K562 (cell line): Measurements from ENCODE around the gene LRMDA. TPM values are rescaled to one million over a fixed set of nuclear protein-coding genes. Genes with fewer than 3 reads are reported as not detected.

Experiments
- ATAC-seq: fragments of 200-7000 bp; cut with Tn5 transposase; 3 replicates; pipeline ENCODE4 v1.9.1; 2020; ENCODE audit warnings: moderate library complexity
- BruUV-seq: library from RNA; stranded (reverse); fragments of 400-500 nt; replicated peaks from 2 replicates; lab custom pipeline; 2021; lab: Mats Ljungman, UMichigan
- CTCF ChIA-PET: fragments of 300-600 bp; formaldehyde crosslinking; extraction: SDS; loops from one replicate; lab custom pipeline; 2021; ENCODE audit warnings: low intra/inter-chr PET ratio; lab: Yijun Ruan, JAX
- POLR2A ChIA-PET: fragments of 300-600, 350-650 bp; sonication (Branson Sonifier 250); formaldehyde crosslinking; extraction: SDS; loops from one replicate; lab custom pipeline; 2021; ENCODE audit warnings: antibody characterized with exemption, inconsistent platforms; lab: Yijun Ruan, JAX
- DNase-seq, 4 experiments: peaks; one replicate each; pipeline versions ENCODE4 v3.0.0 to v3.0.0-alpha.2; 2011 to 2018; ENCODE audit warnings: low spot score in 3 of 4, mixed read lengths in 3 of 4; ENCODE audit errors: extremely low read depth in 1 of 4
- FAIRE-seq: peaks from 2 replicates; lab custom pipeline; 2011; peaks lifted over from hg19 to GRCh38; lab: Jason Lieb, UNC
- H2AFZ ChIP-seq: 2 replicates; pipeline ENCODE4 v1.6.0; 2011; ENCODE audit warnings: low read depth, low read length, control low read depth, inconsistent platforms
- H3K27ac ChIP-seq: fragments of 200-600 bp; 3 replicates; pipeline ENCODE4 v1.8.0; 2011; ENCODE audit warnings: low read depth, mild to moderate bottlenecking, control low read depth, inconsistent platforms, low read length, moderate library complexity, mixed read lengths; ENCODE audit errors: extremely low read depth
- H3K27me3 ChIP-seq, 2 experiments: fragments of 300-600 bp in 1 of 2; 2 replicates in 1 of 2; 3 replicates in 1 of 2; pipeline versions ENCODE4 v1.6.0 to v1.8.0; 2011; ENCODE audit warnings: inconsistent platforms in 2 of 2, low read length in 2 of 2, mild to moderate bottlenecking in 1 of 2, mixed read lengths in 1 of 2, moderate library complexity in 1 of 2; ENCODE audit not compliant: control insufficient read depth in 2 of 2, insufficient read depth in 2 of 2
- H3K36me3 ChIP-seq: fragments of 300-600 bp; 3 replicates; pipeline ENCODE4 v1.8.0; 2011; ENCODE audit warnings: mild to moderate bottlenecking, low read length, inconsistent platforms; ENCODE audit not compliant: control insufficient read depth, insufficient read depth
- H3K4me1 ChIP-seq, 2 experiments: fragments of 200-600 bp in 1 of 2; replicated peaks in 1 of 2; 2 replicates in 1 of 2; 3 replicates in 1 of 2; pipeline versions ENCODE4 v1.5.1 to v1.8.0; 2011; ENCODE audit warnings: inconsistent platforms in 2 of 2, low read length in 2 of 2, mild to moderate bottlenecking in 1 of 2, mixed read lengths in 1 of 2, moderate library complexity in 1 of 2; ENCODE audit not compliant: control insufficient read depth in 2 of 2, insufficient read depth in 2 of 2
- H3K4me2 ChIP-seq: 2 replicates; pipeline ENCODE4 v1.6.1; 2011; ENCODE audit warnings: low read length, control low read depth, inconsistent platforms, mixed read lengths; ENCODE audit not compliant: insufficient read depth
- H3K4me3 ChIP-seq: fragments of 200-600 bp; sonication (generic), shearing (Covaris generic); 2 replicates; pipeline ENCODE4 v1.5.1; 2016; ENCODE audit warnings: control low read depth, inconsistent platforms
- H3K79me2 ChIP-seq: fragments of 200-600 bp; 3 replicates; pipeline ENCODE4 v1.8.0; 2011; ENCODE audit warnings: low read length, inconsistent platforms; ENCODE audit not compliant: control insufficient read depth, insufficient read depth
- H3K9ac ChIP-seq, 2 experiments: 2 replicates each; pipeline versions ENCODE4 v1.6.0 to v1.6.1; 2011; ENCODE audit warnings: low read depth in 2 of 2, low read length in 2 of 2, control low read depth in 1 of 2, inconsistent platforms in 1 of 2, mild to moderate bottlenecking in 1 of 2, mixed read lengths in 1 of 2; ENCODE audit not compliant: insufficient read depth in 1 of 2
- H3K9me1 ChIP-seq: one replicate; pipeline ENCODE4 v1.6.0; 2011; ENCODE audit warnings: inconsistent platforms, mild to moderate bottlenecking, low read length, moderate library complexity; ENCODE audit not compliant: control insufficient read depth, insufficient read depth
- H3K9me3 ChIP-seq: replicated peaks from 2 replicates; pipeline ENCODE4 v1.5.1; 2011; ENCODE audit warnings: low read depth, low read length, inconsistent platforms; ENCODE audit not compliant: control insufficient read depth, insufficient read depth
- H4K20me1 ChIP-seq: replicated peaks from 2 replicates; pipeline ENCODE4 v1.6.1; 2011; ENCODE audit warnings: low read length, inconsistent platforms, mixed read lengths; ENCODE audit not compliant: control insufficient read depth, insufficient read depth
- GABPA ChIP-seq: fragments of 200-800 bp; sonication (Bioruptor generic); conservative IDR thresholded peaks from 2 replicates; pipeline ENCODE4 v1.6.1; 2016; ENCODE audit warnings: low read depth, missing genetic modification characterization, missing compliant biosample characterization
- PKNOX1 ChIP-seq: fragments of 450-650 bp; IDR thresholded peaks from 2 replicates; pipeline ENCODE4 v1.6.1; 2016
- WGBS: fragments of 100-300 bp; shearing (Covaris generic); methylation state at CpG from one replicate; pipeline ENCODE4 v1.1.6; 2016; ENCODE audit warnings: low coverage, mixed read lengths; ENCODE audit not compliant: insufficient coverage; ENCODE audit errors: missing lambda C conversion rate; 5-methylcytosine and 5-hydroxymethylcytosine counted together
- in situ Hi-C: fragments of 300-500 bp; cut with MboI; formaldehyde crosslinking; loops from 4 replicates; pipeline ENCODE4 v1.15.0; 2018; ENCODE audit warnings: inconsistent platforms, mixed read lengths
- intact Hi-C: fragments of 100-400 bp; cut with micrococcal nuclease; formaldehyde crosslinking; loops from 2 replicates; pipeline ENCODE4 v1.14.2; 2022
- polyA plus RNA-seq, 8 experiments: library from polyadenylated mRNA; depleted of rRNA in 4 of 8; stranded (reverse) in 5 of 8; unstranded in 3 of 8; fragments of >200 nt; fragmentation: Nextera tagmentation in 2 of 8; fragmentation: Illumina TruSeq in 1 of 8; extraction: Ambion mirVana in 2 of 8; extraction: Trizol in 1 of 8; gene quantifications; 2 replicates each; pipeline versions ENCODE4 v1.2.1 to v1.2.3, GENCODE V29; 2011 to 2014; ENCODE audit warnings: inconsistent platforms in 1 of 8, missing spikeins in 1 of 8
- total RNA-seq, 7 experiments: library from RNA; depleted of rRNA in 6 of 7; stranded (reverse); fragments of >200 nt in 6 of 7; fragmentation: Illumina TruSeq in 2 of 7; extraction: Trizol in 2 of 7; gene quantifications; 2 replicates each; pipeline versions ENCODE4 v1.2.1 to v1.2.3, GENCODE V29; 2011 to 2021; ENCODE audit warnings: low replicate concordance in 1 of 7
- TF ChIP-seq, protein P1 (sequence below): fragments of 450-650 bp; IDR thresholded peaks from 2 replicates; pipeline ENCODE4 v1.6.1; 2016; ENCODE audit warnings: mild to moderate bottlenecking, moderate library complexity
- TF ChIP-seq, protein P2 (sequence below): fragments of 450-650 bp; IDR thresholded peaks from 2 replicates; pipeline ENCODE4 v1.6.1; 2017; ENCODE audit warnings: mild to moderate bottlenecking, moderate library complexity

Gene LRMDA
- total and polyA plus RNA-seq, 9 of the 15 experiments (the other 6 are each of a cell fraction or from before 2014, with no cell fraction given) = 0.25 TPM; not detected in 8

DNA sequence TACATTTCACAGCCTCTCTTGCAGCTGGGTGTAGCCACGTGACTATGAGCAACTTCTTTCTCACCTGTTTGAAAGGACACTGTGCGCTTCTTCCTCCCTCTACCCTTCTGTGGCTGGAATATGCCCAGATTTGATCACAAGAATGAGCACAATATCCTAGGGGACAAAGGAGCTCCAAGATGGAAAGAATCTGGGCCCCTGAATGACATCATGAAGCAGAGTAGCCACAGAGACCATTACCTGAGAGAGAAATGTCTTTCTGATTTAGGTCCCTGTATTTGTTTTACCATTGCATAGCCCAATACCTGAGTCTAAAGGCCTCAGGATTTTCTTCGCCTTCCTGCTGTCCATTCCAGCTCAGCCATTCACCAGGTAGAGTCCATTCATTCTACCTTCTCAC lies 45.3 kb upstream of the LRMDA start:
- intact Hi-C loops (no loop called here), in situ Hi-C loops (no loop called here)
- Histone ChIP-seq H2AFZ (no peak overlapping the region), H3K9ac (no peak overlapping the region), H3K36me3 (no peaks in the 10 kb centered on the region), H3K4me3 (no peak overlapping the region), H3K9me1 (no peaks in the 10 kb centered on the region), H3K79me2 (no peaks in the 10 kb centered on the region), H3K4me1 (no peaks in the 10 kb centered on the region), H3K9me3 (no peaks in the 10 kb centered on the region), H3K4me2 (no peak overlapping the region), H3K27ac (no peak overlapping the region), H3K27me3 (no peaks in the 10 kb centered on the region; a peak in 2 of 5 replicates), H4K20me1 (no peaks in the 10 kb centered on the region; the same call in 1 of the 2 replicates)
- ChIA-PET POLR2A (interaction anchor here (0.6 kb wide), 1 partner anchor 198 kb away, joined by 3 read pairs; no protein-coding TSS in a partner anchor), CTCF (no interaction called here)
- ATAC-seq (no peak), DNase-seq (no peak), FAIRE-seq (no peak)
- BruUV-seq = no TSS peak
- no peak for TF ChIP-seq GABPA (tag)
- TF ChIP-seq, protein P1, sequence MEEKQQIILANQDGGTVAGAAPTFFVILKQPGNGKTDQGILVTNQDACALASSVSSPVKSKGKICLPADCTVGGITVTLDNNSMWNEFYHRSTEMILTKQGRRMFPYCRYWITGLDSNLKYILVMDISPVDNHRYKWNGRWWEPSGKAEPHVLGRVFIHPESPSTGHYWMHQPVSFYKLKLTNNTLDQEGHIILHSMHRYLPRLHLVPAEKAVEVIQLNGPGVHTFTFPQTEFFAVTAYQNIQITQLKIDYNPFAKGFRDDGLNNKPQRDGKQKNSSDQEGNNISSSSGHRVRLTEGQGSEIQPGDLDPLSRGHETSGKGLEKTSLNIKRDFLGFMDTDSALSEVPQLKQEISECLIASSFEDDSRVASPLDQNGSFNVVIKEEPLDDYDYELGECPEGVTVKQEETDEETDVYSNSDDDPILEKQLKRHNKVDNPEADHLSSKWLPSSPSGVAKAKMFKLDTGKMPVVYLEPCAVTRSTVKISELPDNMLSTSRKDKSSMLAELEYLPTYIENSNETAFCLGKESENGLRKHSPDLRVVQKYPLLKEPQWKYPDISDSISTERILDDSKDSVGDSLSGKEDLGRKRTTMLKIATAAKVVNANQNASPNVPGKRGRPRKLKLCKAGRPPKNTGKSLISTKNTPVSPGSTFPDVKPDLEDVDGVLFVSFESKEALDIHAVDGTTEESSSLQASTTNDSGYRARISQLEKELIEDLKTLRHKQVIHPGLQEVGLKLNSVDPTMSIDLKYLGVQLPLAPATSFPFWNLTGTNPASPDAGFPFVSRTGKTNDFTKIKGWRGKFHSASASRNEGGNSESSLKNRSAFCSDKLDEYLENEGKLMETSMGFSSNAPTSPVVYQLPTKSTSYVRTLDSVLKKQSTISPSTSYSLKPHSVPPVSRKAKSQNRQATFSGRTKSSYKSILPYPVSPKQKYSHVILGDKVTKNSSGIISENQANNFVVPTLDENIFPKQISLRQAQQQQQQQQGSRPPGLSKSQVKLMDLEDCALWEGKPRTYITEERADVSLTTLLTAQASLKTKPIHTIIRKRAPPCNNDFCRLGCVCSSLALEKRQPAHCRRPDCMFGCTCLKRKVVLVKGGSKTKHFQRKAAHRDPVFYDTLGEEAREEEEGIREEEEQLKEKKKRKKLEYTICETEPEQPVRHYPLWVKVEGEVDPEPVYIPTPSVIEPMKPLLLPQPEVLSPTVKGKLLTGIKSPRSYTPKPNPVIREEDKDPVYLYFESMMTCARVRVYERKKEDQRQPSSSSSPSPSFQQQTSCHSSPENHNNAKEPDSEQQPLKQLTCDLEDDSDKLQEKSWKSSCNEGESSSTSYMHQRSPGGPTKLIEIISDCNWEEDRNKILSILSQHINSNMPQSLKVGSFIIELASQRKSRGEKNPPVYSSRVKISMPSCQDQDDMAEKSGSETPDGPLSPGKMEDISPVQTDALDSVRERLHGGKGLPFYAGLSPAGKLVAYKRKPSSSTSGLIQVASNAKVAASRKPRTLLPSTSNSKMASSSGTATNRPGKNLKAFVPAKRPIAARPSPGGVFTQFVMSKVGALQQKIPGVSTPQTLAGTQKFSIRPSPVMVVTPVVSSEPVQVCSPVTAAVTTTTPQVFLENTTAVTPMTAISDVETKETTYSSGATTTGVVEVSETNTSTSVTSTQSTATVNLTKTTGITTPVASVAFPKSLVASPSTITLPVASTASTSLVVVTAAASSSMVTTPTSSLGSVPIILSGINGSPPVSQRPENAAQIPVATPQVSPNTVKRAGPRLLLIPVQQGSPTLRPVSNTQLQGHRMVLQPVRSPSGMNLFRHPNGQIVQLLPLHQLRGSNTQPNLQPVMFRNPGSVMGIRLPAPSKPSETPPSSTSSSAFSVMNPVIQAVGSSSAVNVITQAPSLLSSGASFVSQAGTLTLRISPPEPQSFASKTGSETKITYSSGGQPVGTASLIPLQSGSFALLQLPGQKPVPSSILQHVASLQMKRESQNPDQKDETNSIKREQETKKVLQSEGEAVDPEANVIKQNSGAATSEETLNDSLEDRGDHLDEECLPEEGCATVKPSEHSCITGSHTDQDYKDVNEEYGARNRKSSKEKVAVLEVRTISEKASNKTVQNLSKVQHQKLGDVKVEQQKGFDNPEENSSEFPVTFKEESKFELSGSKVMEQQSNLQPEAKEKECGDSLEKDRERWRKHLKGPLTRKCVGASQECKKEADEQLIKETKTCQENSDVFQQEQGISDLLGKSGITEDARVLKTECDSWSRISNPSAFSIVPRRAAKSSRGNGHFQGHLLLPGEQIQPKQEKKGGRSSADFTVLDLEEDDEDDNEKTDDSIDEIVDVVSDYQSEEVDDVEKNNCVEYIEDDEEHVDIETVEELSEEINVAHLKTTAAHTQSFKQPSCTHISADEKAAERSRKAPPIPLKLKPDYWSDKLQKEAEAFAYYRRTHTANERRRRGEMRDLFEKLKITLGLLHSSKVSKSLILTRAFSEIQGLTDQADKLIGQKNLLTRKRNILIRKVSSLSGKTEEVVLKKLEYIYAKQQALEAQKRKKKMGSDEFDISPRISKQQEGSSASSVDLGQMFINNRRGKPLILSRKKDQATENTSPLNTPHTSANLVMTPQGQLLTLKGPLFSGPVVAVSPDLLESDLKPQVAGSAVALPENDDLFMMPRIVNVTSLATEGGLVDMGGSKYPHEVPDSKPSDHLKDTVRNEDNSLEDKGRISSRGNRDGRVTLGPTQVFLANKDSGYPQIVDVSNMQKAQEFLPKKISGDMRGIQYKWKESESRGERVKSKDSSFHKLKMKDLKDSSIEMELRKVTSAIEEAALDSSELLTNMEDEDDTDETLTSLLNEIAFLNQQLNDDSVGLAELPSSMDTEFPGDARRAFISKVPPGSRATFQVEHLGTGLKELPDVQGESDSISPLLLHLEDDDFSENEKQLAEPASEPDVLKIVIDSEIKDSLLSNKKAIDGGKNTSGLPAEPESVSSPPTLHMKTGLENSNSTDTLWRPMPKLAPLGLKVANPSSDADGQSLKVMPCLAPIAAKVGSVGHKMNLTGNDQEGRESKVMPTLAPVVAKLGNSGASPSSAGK = no peak
- TF ChIP-seq, protein P2, sequence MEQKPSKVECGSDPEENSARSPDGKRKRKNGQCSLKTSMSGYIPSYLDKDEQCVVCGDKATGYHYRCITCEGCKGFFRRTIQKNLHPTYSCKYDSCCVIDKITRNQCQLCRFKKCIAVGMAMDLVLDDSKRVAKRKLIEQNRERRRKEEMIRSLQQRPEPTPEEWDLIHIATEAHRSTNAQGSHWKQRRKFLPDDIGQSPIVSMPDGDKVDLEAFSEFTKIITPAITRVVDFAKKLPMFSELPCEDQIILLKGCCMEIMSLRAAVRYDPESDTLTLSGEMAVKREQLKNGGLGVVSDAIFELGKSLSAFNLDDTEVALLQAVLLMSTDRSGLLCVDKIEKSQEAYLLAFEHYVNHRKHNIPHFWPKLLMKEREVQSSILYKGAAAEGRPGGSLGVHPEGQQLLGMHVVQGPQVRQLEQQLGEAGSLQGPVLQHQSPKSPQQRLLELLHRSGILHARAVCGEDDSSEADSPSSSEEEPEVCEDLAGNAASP = no peak
- TF ChIP-seq PKNOX1 = peak; percentile 56
- WGBS = 0% methylated on average over 3 of the region's 3 CpGs
